ENCODE data around the gene BCHE.

DNA sequence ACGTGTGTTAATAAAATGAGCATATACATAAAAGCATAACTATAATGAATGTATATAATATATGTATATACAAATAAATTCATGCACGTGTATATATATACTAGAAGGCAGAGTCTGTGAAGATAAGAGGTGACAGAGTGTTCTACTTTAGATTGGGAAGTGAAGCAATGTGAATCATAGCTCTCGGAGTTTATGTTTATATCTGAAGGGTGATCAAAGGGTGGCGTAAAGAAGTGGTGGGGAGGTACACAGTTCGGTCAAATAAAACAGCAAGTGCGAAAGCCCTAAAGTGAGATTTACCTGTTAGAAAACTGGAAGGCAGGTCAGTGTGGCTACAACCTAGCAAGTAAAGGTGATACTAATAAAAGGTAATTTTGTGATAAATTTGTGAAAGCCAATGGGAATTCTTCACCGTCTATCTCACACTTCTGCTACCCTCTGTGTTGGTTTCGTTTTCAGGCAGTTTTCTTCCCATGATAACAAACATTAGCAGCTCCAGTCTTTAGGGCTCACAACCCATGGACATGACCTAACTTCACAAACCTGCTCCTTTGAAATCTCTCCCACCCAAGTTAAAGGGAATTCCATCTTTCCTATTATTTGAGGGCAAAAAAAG lies 46.7 kb upstream of the BCHE start:
- TF ChIP-seq NPAS2 (CRISPR knock-in tag; IDR thresholded peaks at IDR 0.05; ENCODE audit: borderline replicate concordance) (no peak), MYC (IDR thresholded peaks at IDR 0.05; ENCODE audit: borderline replicate concordance, low read length) (no peak), CHD2 (IDR thresholded peaks at IDR 0.05; ENCODE audit: low read length, partially characterized antibody) (no peak), MAFK (IDR thresholded peaks at IDR 0.05; ENCODE audit: partially characterized antibody) (no peak), ESRRA (IDR thresholded peaks at IDR 0.05; ENCODE audit: borderline replicate concordance, low read length) (no peak), HOXA7 (CRISPR knock-in tag; IDR thresholded peaks at IDR 0.05) (no peak), ZSCAN20 (CRISPR knock-in tag; IDR thresholded peaks at IDR 0.05) (no peak), RAD21 (conservative IDR thresholded peaks at IDR 0.05 in 1 of 2, IDR thresholded peaks at IDR 0.05 in 1 of 2) (no peak), POLR2A (IDR thresholded peaks at IDR 0.05; ENCODE audit: low read length) (no peak), POLR2AphosphoS2 (conservative IDR thresholded peaks at IDR 0.05; ENCODE audit: low read length) (no peak), NR3C1 (IDR thresholded peaks at IDR 0.05) (no peak)
- TF ChIP-seq, protein P1, sequence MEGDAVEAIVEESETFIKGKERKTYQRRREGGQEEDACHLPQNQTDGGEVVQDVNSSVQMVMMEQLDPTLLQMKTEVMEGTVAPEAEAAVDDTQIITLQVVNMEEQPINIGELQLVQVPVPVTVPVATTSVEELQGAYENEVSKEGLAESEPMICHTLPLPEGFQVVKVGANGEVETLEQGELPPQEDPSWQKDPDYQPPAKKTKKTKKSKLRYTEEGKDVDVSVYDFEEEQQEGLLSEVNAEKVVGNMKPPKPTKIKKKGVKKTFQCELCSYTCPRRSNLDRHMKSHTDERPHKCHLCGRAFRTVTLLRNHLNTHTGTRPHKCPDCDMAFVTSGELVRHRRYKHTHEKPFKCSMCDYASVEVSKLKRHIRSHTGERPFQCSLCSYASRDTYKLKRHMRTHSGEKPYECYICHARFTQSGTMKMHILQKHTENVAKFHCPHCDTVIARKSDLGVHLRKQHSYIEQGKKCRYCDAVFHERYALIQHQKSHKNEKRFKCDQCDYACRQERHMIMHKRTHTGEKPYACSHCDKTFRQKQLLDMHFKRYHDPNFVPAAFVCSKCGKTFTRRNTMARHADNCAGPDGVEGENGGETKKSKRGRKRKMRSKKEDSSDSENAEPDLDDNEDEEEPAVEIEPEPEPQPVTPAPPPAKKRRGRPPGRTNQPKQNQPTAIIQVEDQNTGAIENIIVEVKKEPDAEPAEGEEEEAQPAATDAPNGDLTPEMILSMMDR (IDR thresholded peaks at IDR 0.05): no peak
- TF ChIP-seq, protein P2, sequence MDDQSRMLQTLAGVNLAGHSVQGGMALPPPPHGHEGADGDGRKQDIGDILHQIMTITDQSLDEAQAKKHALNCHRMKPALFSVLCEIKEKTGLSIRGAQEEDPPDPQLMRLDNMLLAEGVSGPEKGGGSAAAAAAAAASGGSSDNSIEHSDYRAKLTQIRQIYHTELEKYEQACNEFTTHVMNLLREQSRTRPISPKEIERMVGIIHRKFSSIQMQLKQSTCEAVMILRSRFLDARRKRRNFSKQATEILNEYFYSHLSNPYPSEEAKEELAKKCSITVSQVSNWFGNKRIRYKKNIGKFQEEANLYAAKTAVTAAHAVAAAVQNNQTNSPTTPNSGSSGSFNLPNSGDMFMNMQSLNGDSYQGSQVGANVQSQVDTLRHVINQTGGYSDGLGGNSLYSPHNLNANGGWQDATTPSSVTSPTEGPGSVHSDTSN (IDR thresholded peaks at IDR 0.05): no peak
- TF ChIP-seq, protein P3, sequence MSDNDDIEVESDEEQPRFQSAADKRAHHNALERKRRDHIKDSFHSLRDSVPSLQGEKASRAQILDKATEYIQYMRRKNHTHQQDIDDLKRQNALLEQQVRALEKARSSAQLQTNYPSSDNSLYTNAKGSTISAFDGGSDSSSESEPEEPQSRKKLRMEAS (IDR thresholded peaks at IDR 0.05): no peak
